Measurements from ENCODE around the gene SEC14L6.
"Not testable (repeated sequence)": the region's sequence is repeated elsewhere in the genome, so short reads cannot be mapped to it uniquely, and the experiment has no call there.

SEC14L6 gene

DNA sequence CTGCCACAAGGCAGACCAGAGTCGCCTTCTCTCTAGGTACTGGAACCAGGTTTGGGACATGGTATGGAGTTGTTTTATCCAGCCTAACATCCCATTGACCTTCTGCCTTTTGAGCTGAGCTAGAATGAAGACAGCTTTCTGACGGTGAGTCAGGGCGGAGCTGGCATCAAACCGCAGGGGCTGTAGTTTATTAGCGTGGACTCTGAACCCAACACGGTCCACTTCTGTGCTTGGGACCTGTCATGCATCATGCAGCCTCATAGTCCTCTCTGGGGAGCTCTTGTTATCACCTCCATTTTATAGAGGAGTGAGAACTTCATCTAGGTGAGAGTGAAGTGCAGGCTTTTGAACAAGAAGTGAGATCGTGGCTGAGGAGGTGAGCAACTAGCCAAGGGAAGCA lies 19.6 kb upstream of the SEC14L6 start:
- no peak for DNase-seq (ENCODE audit: low read depth)

DNA sequence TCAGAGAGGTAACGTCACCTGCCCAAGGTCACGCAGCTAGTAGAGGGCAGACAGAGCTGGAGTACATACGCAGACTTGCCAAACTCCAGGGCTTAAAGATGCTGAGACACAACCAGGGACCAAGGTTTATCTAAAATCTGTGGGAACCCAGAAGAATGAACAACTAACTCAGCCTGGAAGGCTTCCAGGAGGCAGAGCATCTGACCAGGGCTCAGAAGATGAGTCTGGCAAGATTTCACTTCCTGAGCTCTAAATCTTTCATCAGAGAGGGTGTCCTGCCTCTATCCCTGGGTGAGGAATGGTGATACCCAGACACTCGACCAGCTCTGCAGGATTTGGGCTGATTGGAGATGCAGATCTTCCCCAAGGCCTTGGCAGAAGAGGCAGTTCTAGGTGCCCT lies 18.8 kb upstream of the SEC14L6 start:
- DNase-seq (ENCODE audit: low read depth) = no peak

DNA sequence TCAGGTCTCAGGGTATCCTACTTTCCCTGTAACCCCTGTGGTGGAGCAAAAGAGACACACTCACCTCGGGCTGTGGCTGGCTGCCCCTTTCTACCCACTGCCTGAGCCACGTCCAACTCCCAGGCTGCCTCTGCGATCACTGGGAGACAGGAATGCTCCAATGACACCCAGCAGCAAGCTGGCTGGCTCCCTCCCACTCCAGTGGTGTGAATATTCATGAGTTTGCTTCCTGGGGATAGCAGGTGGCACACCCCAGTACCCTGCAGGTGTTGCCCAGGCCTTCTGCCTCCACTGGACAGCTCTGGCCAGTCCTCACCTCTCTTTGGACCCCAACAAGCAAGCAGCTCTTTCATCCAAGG lies 18.2 kb upstream of the SEC14L6 start:
- DNase-seq (ENCODE audit: low read depth) = no peak

DNA sequence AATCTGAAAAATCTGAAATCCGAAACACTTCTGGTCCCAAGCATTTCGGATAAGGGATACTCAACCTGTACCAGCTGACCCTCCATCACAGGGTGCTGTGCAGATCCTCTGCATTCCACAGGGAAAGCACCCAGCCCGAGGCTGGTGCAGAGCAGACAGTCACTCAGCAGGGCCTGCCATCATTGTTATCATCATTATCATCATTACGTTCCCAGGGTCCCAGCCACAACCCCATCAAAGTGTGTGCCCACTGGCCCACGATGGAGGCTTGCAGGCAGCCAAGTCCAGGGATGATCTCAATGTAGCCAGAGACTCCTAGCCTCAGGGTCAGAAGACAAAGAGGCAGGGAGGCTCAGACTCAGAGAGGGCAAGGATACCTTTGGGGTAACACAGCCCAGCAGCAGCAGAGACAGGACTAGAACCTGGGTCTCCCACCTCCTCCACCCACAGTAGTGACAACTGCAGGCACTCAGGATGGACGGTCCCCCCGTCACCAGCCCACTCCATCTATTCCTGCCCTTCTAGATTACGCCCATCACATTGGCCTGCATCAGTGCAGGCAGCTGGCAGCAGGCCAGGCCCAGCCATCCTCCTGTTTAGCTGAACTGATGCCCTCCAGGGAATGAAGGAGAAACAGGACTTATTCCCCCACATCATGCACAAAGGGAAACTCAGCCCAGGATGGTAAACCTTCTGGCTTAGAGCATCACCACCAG lies 17.7 kb upstream of the SEC14L6 start:
- DNase-seq (ENCODE audit: low read depth) = no peak

DNA sequence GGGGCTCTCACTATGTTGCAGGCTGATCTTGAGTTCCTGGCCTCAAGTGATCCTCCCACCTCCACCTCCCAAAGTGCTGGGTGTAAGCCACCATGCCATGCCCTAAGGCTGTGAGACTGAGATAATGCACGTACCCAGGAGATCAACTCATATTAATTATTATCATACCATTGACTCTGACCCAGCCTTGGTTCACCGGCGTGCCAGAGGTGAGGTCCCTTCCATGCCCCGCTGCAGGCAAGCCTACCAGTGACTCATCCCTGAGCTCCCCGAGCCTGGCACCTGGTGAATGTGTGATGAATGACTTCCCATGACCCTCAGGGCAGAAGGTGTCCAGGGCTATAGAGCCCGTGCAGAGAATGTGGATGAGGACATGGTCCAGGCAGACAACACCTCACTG lies 15.8 kb upstream of the SEC14L6 start:
- no peak for DNase-seq (ENCODE audit: low read depth)

- no peak for DNase-seq (ENCODE audit: low read depth)
These were observed 15.1 kb upstream of the SEC14L6 start for GRCh38 chr22:30561402-30562189.

DNA sequence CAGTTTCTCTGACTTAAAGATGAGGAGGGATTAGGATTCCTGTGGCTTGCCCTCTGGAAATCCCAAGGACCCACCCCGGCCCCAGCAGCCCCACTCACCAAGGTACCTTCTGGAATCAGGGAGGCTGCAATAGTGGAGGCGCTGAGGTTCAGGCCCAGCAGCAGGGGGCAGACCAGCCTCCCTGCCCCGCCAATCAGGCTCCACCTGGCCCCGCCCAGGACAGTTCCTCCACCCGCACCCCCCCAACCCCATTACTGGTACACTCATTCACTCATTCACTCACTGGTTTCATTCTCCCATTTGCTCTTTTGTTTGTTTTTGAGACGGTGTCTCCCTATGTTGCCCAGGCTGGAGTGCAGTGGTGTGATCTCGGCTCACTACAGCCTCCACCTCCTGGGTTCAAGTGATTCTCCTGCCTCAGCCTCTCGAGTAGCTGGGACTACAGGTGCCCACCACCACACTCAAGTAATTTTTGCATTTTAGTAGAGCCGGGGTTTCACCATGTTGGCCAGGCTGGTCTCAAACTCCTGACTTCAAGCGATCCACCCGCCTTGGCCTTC lies 14.2 kb upstream of the SEC14L6 start:
- DNase-seq (ENCODE audit: low read depth) = not testable (repeated sequence)

DNA sequence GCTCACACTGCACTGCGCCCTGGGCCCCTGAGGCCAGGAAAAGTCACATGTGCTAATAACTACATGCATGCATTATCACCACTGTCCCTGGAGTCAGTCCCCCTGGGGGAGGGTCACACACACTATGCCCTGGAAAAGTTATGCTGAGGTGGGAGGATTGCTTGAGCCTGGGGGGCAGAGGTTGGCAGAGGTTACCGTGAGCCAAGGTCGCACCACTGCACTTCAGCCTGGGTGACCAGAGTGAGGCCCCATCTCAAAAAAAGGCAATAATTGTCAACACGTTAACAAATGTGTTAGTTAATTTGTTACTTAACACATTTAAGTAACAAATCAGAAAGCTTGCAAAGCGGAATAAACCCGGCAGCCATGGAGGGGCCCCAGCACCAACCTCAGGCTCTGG lies 13.3 kb upstream of the SEC14L6 start:
- no peak for DNase-seq (ENCODE audit: low read depth)

DNA sequence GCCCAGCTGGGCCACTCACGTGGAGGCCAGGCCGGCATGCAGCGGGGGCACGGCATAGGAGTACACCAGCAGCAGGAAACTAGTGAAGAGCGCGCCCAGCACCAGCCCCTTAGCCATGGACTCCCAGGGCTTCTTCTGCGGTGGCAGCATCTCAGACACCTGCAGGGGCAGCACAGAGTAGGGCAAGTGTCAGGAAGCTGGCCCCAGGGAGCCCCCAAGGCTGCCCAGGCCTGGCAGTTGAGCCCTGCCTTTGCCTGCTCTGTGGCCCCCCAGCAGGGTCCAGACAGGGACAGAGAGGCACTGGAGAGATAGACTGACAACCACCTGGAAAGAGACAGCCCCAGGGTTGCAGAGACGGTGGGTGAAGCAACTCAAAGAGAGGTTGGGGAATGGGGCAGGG lies 10.7 kb upstream of the SEC14L6 start:
- DNase-seq (ENCODE audit: low read depth) = no peak

DNA sequence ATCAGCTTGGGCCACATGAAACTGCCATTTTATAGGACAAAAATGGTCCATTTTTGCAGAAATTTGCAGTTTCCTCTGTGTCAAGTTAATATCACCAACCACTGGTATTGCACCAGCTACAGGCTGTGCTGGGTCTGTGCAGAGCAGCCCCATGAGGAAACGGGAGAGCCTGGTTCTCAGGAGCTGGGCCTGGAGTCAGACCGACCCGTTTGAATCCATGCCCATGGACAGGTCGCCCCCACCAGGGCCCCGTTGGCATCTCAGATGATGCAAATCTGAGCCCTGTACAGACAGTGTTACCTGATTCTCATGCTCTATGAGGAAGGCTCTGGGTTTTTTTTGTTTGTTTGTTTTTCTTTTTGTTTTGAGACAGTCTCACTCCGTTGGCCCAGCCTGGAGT lies 9.8 kb upstream of the SEC14L6 start:
- DNase-seq (ENCODE audit: low read depth) = no peak

GRCh38 chr22:30555282-30556210 lies 9.0 kb upstream of the SEC14L6 start:
- no peak for DNase-seq (ENCODE audit: low read depth)

DNA sequence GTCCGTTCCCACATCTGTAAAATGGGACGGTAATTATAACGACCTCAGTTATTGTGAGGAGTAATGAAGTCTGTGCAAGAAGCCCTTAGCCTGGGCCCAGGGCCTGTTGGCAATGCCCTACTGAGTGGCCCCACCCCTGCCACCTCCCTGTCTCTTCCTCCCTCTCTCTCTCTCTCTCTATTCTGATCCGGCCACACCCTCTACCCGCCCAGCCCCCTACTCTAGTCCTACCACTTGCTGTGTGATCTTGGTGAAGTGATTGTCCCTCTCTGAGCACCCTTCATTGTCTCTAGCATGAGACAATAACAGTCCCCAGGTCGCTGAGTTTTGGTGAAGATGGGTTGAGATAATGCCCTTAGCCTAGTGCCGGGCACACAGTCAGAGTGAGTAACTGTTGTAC lies 7.4 kb upstream of the SEC14L6 start:
- DNase-seq (ENCODE audit: low read depth) = no peak

DNA sequence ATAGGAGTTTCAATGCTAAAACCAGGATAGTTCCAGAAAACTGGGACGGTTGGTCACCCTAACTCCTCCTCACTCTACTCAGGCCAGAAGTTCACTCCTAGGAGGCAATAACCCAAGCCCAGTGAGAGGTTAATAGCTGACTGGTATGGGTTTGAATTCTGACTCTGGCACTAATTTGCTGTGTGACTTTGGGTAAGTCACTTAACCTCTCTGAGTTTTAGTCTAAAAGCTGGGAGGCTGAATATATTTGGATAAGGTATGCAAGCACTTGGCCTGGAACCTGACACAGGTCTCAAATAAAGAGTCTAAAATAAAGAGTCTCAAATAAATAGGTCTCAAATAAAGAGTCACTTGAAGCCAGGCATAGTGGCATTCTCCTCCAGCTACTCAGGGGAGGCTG lies 6.2 kb upstream of the SEC14L6 start:
- no peak for DNase-seq (ENCODE audit: low read depth)

GRCh38 chr22:30551813-30552212 lies 5.3 kb upstream of the SEC14L6 start:
- not testable (repeated sequence) for DNase-seq (ENCODE audit: low read depth)

GRCh38 chr22:30547188-30547587 lies 647 bp upstream of the SEC14L6 start:
- DNase-seq (ENCODE audit: low read depth) = no peak

DNA sequence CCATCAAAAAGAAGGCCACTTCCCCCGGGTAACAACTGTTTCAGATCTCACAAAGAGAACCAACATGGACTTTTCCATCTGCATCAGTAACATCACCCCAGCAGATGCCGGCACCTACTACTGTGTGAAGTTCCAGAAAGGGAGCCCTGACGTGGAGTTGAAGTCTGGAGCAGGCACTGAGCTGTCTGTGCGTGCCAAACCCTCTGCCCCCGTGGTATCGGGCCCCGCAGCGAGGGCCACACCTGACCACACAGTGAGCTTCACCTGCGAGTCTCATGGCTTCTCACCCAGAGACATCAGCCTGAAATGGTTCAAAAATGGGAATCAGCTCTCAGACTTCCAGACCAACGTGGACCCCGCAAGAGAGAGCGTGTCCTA lies 3.7 kb downstream of the SEC14L6 start:
- no peak for DNase-seq (ENCODE audit: low read depth)

- DNase-seq (ENCODE audit: low read depth) = no peak
These were observed 4.4 kb downstream of the SEC14L6 start for GRCh38 chr22:30541961-30542810.

DNA sequence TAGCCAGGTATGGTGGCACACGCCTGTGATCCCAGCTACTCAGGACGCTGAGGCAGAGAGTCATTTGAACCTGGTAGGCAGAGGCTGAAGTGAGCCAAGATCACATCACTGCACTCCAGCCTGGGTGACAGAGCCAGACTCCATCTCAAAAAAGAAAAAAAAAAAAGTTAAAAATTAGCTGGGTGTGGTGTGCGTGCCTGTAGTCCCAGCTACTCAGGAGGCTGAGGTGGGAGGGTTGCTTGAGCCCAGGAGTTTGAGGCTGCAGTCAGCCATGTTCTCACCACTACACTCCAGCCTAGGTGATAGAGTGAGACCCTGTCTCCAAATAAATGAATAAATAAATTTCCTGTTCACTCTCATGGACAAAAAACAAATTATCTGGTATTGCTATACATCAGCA lies 5.0 kb downstream of the SEC14L6 start:
- DNase-seq (ENCODE audit: low read depth) = not testable (repeated sequence)

- no peak for DNase-seq (ENCODE audit: low read depth)
These were observed 7.2 kb downstream of the SEC14L6 start for GRCh38 chr22:30539368-30539767.

DNA sequence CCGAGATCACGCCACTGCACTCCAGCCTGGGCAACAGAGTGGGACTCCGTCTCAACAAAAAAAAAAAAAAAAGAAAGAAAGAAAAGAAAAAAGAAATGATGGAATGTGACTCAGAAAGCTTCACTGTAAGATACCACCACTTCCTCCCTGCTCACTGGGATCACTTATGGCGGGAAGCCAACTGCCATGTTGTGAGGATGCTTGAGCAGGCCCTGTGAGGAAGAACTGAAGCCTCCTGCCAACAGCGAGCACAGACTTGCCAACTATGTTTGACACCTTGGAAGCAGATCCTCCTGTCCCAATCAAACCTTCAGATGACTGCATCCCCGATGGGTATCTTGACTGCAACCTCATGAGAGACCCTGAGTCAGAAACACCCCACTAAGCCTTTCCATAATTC lies 8.3 kb downstream of the SEC14L6 start:
- no peak for DNase-seq (ENCODE audit: low read depth)

DNA sequence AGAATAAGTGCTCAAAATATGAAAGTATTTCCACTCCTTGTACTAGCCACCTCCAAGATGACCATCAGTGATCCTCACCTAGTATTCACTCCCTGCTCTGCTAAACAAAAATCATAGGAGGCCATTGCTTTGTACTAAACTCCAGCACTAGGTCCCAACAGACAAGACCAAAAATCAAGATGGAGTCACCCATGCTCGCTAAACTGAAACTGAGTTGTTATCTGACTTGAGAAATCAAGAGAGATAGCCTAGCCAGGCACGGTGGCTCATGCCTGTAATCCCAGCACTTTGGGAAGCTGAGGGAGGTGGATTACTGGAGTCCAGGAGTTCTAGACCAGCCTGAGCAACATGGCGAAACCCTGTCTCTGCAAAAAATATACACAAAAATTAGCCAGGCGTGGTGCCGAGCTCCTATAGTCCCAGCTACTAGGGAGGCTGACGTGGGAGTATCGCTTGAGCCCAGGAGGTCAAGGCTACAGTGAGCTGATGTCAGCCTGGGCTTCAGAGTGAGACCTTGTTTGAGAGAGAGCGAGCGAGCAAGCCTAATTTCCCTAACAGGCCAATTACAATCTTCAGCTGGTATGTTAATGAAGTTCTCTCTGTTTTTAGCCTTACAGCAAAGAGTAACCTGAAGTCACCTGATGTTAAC lies 9.3 kb downstream of the SEC14L6 start:
- DNase-seq (ENCODE audit: low read depth) = no peak
